ENCODE results near the gene NOG.

GRCh38 chr17:56637254-56637653 lies 43.8 kb downstream of the NOG start:
- TF ChIP-seq POLR2A (IDR thresholded peaks at IDR 0.05) (no peak), CTCF (IDR thresholded peaks at IDR 0.05) (no peak)
